Inferior parietal cortex (tissue), 1 donor: ENCODE results near the gene CHRNA7.

Experiments used
- DNase-seq: peaks from one replicate; pipeline ENCODE4 v3.0.0-alpha.2; 2016; ENCODE audit errors: extremely low spot score

Gene CHRNA7

GRCh38 chr15:32029862-32030781, at the start of gene CHRNA7:
CHRNA7 (plus strand) TSS chr15:32030515; CDS start chr15:32030595, 80 bp downstream.
- DNase-seq, result peak; percentile 39

GRCh38 chr15:31985607-31986006, 44.7 kb upstream of the CHRNA7 start:
- DNase-seq, result no peak

- DNase-seq, result no peak
Observed at GRCh38 chr15:31993062-31993461, 37.3 kb upstream of the CHRNA7 start.

- DNase-seq, result no peak
Observed at GRCh38 chr15:31997711-31998110, 32.6 kb upstream of the CHRNA7 start.

GRCh38 chr15:32003558-32003957, 26.8 kb upstream of the CHRNA7 start:
- DNase-seq, result no peak

GRCh38 chr15:32004249-32004648, 26.1 kb upstream of the CHRNA7 start:
- no peak for DNase-seq

GRCh38 chr15:32007355-32007960, 22.9 kb upstream of the CHRNA7 start:
- no peak for DNase-seq

- DNase-seq, result no peak
Observed at GRCh38 chr15:32014953-32015352, 15.4 kb upstream of the CHRNA7 start.

GRCh38 chr15:32020156-32020555, 10.2 kb upstream of the CHRNA7 start:
- DNase-seq, result no peak

GRCh38 chr15:32028921-32029320, 1.4 kb upstream of the CHRNA7 start:
- DNase-seq, result no peak

GRCh38 chr15:32029409-32029861, 880 bp upstream of the CHRNA7 start:
- DNase-seq, result peak; percentile 44

GRCh38 chr15:32030795-32031194, 480 bp downstream of the CHRNA7 start:
- no peak for DNase-seq

GRCh38 chr15:32033186-32033890, 3.0 kb downstream of the CHRNA7 start:
- peak; percentile 30 for DNase-seq

- no peak for DNase-seq
Observed at GRCh38 chr15:32034106-32034505, 3.8 kb downstream of the CHRNA7 start.

- DNase-seq, result no peak
Observed at GRCh38 chr15:32035285-32035684, 5.0 kb downstream of the CHRNA7 start.

GRCh38 chr15:32036971-32037370, 6.7 kb downstream of the CHRNA7 start:
- DNase-seq, result no peak

GRCh38 chr15:32041294-32041693, 11.0 kb downstream of the CHRNA7 start:
- DNase-seq, result no peak

- DNase-seq, result no peak
Observed at GRCh38 chr15:32042269-32042972, 12.1 kb downstream of the CHRNA7 start.

GRCh38 chr15:32053719-32054118, 23.4 kb downstream of the CHRNA7 start:
- DNase-seq, result no peak

GRCh38 chr15:32057876-32058425, 27.6 kb downstream of the CHRNA7 start:
- no peak for DNase-seq

GRCh38 chr15:32060706-32061105, 30.4 kb downstream of the CHRNA7 start:
- DNase-seq, result no peak
